K562 (cell line): Measurements from ENCODE around the gene FILIP1L. TPM values are rescaled to one million over a fixed set of nuclear protein-coding genes. Genes with fewer than 3 reads are reported as not detected.

ENCODE experiments used
- ATAC-seq: fragments of 200-7000 bp; cut with Tn5 transposase; 3 replicates; pipeline ENCODE4 v1.9.1; 2020; ENCODE audit warnings: moderate library complexity
- BruUV-seq: library from RNA; stranded (reverse); fragments of 400-500 nt; replicated peaks from 2 replicates; lab custom pipeline; 2021; lab: Mats Ljungman, UMichigan
- CTCF ChIA-PET: fragments of 300-600 bp; formaldehyde crosslinking; extraction: SDS; loops from one replicate; lab custom pipeline; 2021; ENCODE audit warnings: low intra/inter-chr PET ratio; lab: Yijun Ruan, JAX
- POLR2A ChIA-PET: fragments of 300-600, 350-650 bp; sonication (Branson Sonifier 250); formaldehyde crosslinking; extraction: SDS; loops from one replicate; lab custom pipeline; 2021; ENCODE audit warnings: antibody characterized with exemption, inconsistent platforms; lab: Yijun Ruan, JAX
- DNase-seq, 4 experiments: peaks; one replicate each; pipeline versions ENCODE4 v3.0.0 to v3.0.0-alpha.2; 2011 to 2018; ENCODE audit warnings: low spot score in 3 of 4, mixed read lengths in 3 of 4; ENCODE audit errors: extremely low read depth in 1 of 4
- FAIRE-seq: peaks from 2 replicates; lab custom pipeline; 2011; peaks lifted over from hg19 to GRCh38; lab: Jason Lieb, UNC
- H2AFZ ChIP-seq: 2 replicates; pipeline ENCODE4 v1.6.0; 2011; ENCODE audit warnings: low read depth, low read length, control low read depth, inconsistent platforms
- H3K27ac ChIP-seq: fragments of 200-600 bp; 3 replicates; pipeline ENCODE4 v1.8.0; 2011; ENCODE audit warnings: low read depth, mild to moderate bottlenecking, control low read depth, inconsistent platforms, low read length, moderate library complexity, mixed read lengths; ENCODE audit errors: extremely low read depth
- H3K27me3 ChIP-seq, 2 experiments: fragments of 300-600 bp in 1 of 2; 2 replicates in 1 of 2; 3 replicates in 1 of 2; pipeline versions ENCODE4 v1.6.0 to v1.8.0; 2011; ENCODE audit warnings: inconsistent platforms in 2 of 2, low read length in 2 of 2, mild to moderate bottlenecking in 1 of 2, mixed read lengths in 1 of 2, moderate library complexity in 1 of 2; ENCODE audit not compliant: control insufficient read depth in 2 of 2, insufficient read depth in 2 of 2
- H3K36me3 ChIP-seq: fragments of 300-600 bp; 3 replicates; pipeline ENCODE4 v1.8.0; 2011; ENCODE audit warnings: mild to moderate bottlenecking, low read length, inconsistent platforms; ENCODE audit not compliant: control insufficient read depth, insufficient read depth
- H3K4me1 ChIP-seq, 2 experiments: fragments of 200-600 bp in 1 of 2; replicated peaks in 1 of 2; 2 replicates in 1 of 2; 3 replicates in 1 of 2; pipeline versions ENCODE4 v1.5.1 to v1.8.0; 2011; ENCODE audit warnings: inconsistent platforms in 2 of 2, low read length in 2 of 2, mild to moderate bottlenecking in 1 of 2, mixed read lengths in 1 of 2, moderate library complexity in 1 of 2; ENCODE audit not compliant: control insufficient read depth in 2 of 2, insufficient read depth in 2 of 2
- H3K4me2 ChIP-seq: 2 replicates; pipeline ENCODE4 v1.6.1; 2011; ENCODE audit warnings: low read length, control low read depth, inconsistent platforms, mixed read lengths; ENCODE audit not compliant: insufficient read depth
- H3K4me3 ChIP-seq: fragments of 200-600 bp; sonication (generic), shearing (Covaris generic); 2 replicates; pipeline ENCODE4 v1.5.1; 2016; ENCODE audit warnings: control low read depth, inconsistent platforms
- H3K79me2 ChIP-seq: fragments of 200-600 bp; 3 replicates; pipeline ENCODE4 v1.8.0; 2011; ENCODE audit warnings: low read length, inconsistent platforms; ENCODE audit not compliant: control insufficient read depth, insufficient read depth
- H3K9ac ChIP-seq, 2 experiments: 2 replicates each; pipeline versions ENCODE4 v1.6.0 to v1.6.1; 2011; ENCODE audit warnings: low read depth in 2 of 2, low read length in 2 of 2, control low read depth in 1 of 2, inconsistent platforms in 1 of 2, mild to moderate bottlenecking in 1 of 2, mixed read lengths in 1 of 2; ENCODE audit not compliant: insufficient read depth in 1 of 2
- H3K9me1 ChIP-seq: one replicate; pipeline ENCODE4 v1.6.0; 2011; ENCODE audit warnings: inconsistent platforms, mild to moderate bottlenecking, low read length, moderate library complexity; ENCODE audit not compliant: control insufficient read depth, insufficient read depth
- H3K9me3 ChIP-seq: replicated peaks from 2 replicates; pipeline ENCODE4 v1.5.1; 2011; ENCODE audit warnings: low read depth, low read length, inconsistent platforms; ENCODE audit not compliant: control insufficient read depth, insufficient read depth
- H4K20me1 ChIP-seq: replicated peaks from 2 replicates; pipeline ENCODE4 v1.6.1; 2011; ENCODE audit warnings: low read length, inconsistent platforms, mixed read lengths; ENCODE audit not compliant: control insufficient read depth, insufficient read depth
- CREB3L1 ChIP-seq: fragments of 450-650 bp; IDR thresholded peaks from 2 replicates; pipeline ENCODE4 v1.6.1; 2014; ENCODE audit warnings: low read depth, mild to moderate bottlenecking, moderate library complexity, borderline replicate concordance
- CTCF ChIP-seq, 3 experiments: IDR thresholded peaks in 2 of 3; conservative IDR thresholded peaks in 1 of 3; 2 replicates each; pipeline ENCODE4 v1.5.1; 2011 to 2012; ENCODE audit warnings: low read length in 3 of 3, mild to moderate bottlenecking in 3 of 3, control low read depth in 2 of 3, improper control_type of control experiment in 1 of 3, inconsistent platforms in 1 of 3, low read depth in 1 of 3, mixed read lengths in 1 of 3, moderate library complexity in 1 of 3; ENCODE audit not compliant: insufficient read depth in 2 of 3
- HOXB6 ChIP-seq: fragments of 250-450 bp; sonication (Bioruptor Pico); IDR thresholded peaks from 2 replicates; pipeline ENCODE4 v1.5.1; 2022; ENCODE audit warnings: mild to moderate bottlenecking, borderline replicate concordance
- MXI1 ChIP-seq: IDR thresholded peaks from 2 replicates; pipeline ENCODE4 v1.6.1; 2011; ENCODE audit warnings: low read depth, mild to moderate bottlenecking, improper control_type of control experiment, low read length
- POLR2AphosphoS2 ChIP-seq: IDR thresholded peaks from 2 replicates; pipeline ENCODE4 v1.6.1; 2012; ENCODE audit warnings: low read length, improper control_type of control experiment
- POLR3G ChIP-seq: IDR thresholded peaks from 2 replicates; pipeline ENCODE4 v1.6.1; 2011; ENCODE audit not compliant: insufficient read length, insufficient replicate concordance; ENCODE audit errors: extremely low read depth
- WGBS: fragments of 100-300 bp; shearing (Covaris generic); methylation state at CpG from one replicate; pipeline ENCODE4 v1.1.6; 2016; ENCODE audit warnings: low coverage, mixed read lengths; ENCODE audit not compliant: insufficient coverage; ENCODE audit errors: missing lambda C conversion rate; 5-methylcytosine and 5-hydroxymethylcytosine counted together
- in situ Hi-C: fragments of 300-500 bp; cut with MboI; formaldehyde crosslinking; loops from 4 replicates; pipeline ENCODE4 v1.15.0; 2018; ENCODE audit warnings: inconsistent platforms, mixed read lengths
- intact Hi-C: fragments of 100-400 bp; cut with micrococcal nuclease; formaldehyde crosslinking; loops from 2 replicates; pipeline ENCODE4 v1.14.2; 2022
- polyA plus RNA-seq, 8 experiments: library from polyadenylated mRNA; depleted of rRNA in 4 of 8; stranded (reverse) in 5 of 8; unstranded in 3 of 8; fragments of >200 nt; fragmentation: Nextera tagmentation in 2 of 8; fragmentation: Illumina TruSeq in 1 of 8; extraction: Ambion mirVana in 2 of 8; extraction: Trizol in 1 of 8; gene quantifications; 2 replicates each; pipeline versions ENCODE4 v1.2.1 to v1.2.3, GENCODE V29; 2011 to 2014; ENCODE audit warnings: inconsistent platforms in 1 of 8, missing spikeins in 1 of 8
- total RNA-seq, 7 experiments: library from RNA; depleted of rRNA in 6 of 7; stranded (reverse); fragments of >200 nt in 6 of 7; fragmentation: Illumina TruSeq in 2 of 7; extraction: Trizol in 2 of 7; gene quantifications; 2 replicates each; pipeline versions ENCODE4 v1.2.1 to v1.2.3, GENCODE V29; 2011 to 2021; ENCODE audit warnings: low replicate concordance in 1 of 7
- TF ChIP-seq, protein P1 (sequence below): sonication (generic); formaldehyde crosslinking; IDR thresholded peaks from 2 replicates; pipeline ENCODE4 v1.8.0; 2022; ENCODE audit warnings: missing genetic modification reagents, mild to moderate bottlenecking, borderline replicate concordance
- TF ChIP-seq, protein P2 (sequence below): sonication (generic); formaldehyde crosslinking; IDR thresholded peaks from 2 replicates; pipeline ENCODE4 v1.8.0; 2022; ENCODE audit warnings: mild to moderate bottlenecking, missing genetic modification reagents

FILIP1L gene
- total and polyA plus RNA-seq, 9 of the 15 experiments (the other 6 are each of a cell fraction or from before 2014, with no cell fraction given) = 0.50 to 2.1 (median 1.1) TPM

GRCh38 chr3:99903869-99904268 is 210.4 kb downstream of the FILIP1L start (continued):
- TF ChIP-seq MXI1 (no peak), CTCF (IDR thresholded peaks at IDR 0.05 in 2 of 3, conservative IDR thresholded peaks at IDR 0.05 in 1 of 3; ENCODE audit: insufficient read depth in 2 of 3, low read depth in 1 of 3, low read length in 3 of 3) (no peak)

DNA sequence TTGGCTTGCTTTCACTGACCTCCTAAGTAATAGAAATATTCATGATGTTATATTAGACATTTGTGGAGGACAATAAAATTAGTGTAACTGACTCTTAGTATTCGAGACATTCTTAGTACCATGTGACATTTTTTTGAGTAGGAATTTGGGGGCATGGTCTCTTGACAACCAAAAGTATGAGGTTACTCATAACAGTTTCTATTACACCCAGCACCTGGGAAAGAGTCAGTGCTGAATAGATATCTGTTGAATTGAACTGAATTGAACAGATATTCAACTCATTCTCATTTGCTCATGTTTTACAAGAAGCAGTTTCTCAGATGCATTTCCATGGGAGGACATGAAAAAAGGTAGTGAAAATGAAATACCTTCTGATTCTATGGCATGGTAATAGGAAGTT is 212.2 kb downstream of the FILIP1L start:
- BruUV-seq = no TSS peak
- in situ Hi-C loops = no loop called here
- no peak overlapping the region for H3K4me3 ChIP-seq
- ATAC-seq = no peak
- no peak overlapping the region for H3K27ac ChIP-seq
- no peaks in the 10 kb centered on the region for H3K9me3 ChIP-seq
- ChIA-PET CTCF (no interaction called here), POLR2A (interaction anchor here (0.8 kb wide), 1 partner anchor 14 kb away, joined by 4 read pairs; no protein-coding TSS in a partner anchor)
- H2AFZ ChIP-seq = no peak overlapping the region
- intact Hi-C loops = no loop called here
- H3K4me2 ChIP-seq = no peak overlapping the region
- 100% methylated on average over 1 of the region's 1 CpG for WGBS
- no peaks in the 10 kb centered on the region for H3K36me3 ChIP-seq
- no peak overlapping the region for H3K9ac ChIP-seq
- no peaks in the 10 kb centered on the region; the same call in 1 of the 3 replicates for H3K79me2 ChIP-seq
- no peaks in the 10 kb centered on the region for H3K27me3 ChIP-seq
- no peaks in the 10 kb centered on the region; a peak in 1 of 5 replicates for H3K4me1 ChIP-seq
- DNase-seq = no peak
- no peak for FAIRE-seq
- TF ChIP-seq HOXB6 (CRISPR knock-in tag) (no peak), CREB3L1 (no peak), POLR3G (no peak), POLR2AphosphoS2 (no peak)
- TF ChIP-seq, protein P1, sequence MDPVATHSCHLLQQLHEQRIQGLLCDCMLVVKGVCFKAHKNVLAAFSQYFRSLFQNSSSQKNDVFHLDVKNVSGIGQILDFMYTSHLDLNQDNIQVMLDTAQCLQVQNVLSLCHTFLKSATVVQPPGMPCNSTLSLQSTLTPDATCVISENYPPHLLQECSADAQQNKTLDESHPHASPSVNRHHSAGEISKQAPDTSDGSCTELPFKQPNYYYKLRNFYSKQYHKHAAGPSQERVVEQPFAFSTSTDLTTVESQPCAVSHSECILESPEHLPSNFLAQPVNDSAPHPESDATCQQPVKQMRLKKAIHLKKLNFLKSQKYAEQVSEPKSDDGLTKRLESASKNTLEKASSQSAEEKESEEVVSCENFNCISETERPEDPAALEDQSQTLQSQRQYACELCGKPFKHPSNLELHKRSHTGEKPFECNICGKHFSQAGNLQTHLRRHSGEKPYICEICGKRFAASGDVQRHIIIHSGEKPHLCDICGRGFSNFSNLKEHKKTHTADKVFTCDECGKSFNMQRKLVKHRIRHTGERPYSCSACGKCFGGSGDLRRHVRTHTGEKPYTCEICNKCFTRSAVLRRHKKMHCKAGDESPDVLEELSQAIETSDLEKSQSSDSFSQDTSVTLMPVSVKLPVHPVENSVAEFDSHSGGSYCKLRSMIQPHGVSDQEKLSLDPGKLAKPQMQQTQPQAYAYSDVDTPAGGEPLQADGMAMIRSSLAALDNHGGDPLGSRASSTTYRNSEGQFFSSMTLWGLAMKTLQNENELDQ = no peak
- TF ChIP-seq, protein P2, sequence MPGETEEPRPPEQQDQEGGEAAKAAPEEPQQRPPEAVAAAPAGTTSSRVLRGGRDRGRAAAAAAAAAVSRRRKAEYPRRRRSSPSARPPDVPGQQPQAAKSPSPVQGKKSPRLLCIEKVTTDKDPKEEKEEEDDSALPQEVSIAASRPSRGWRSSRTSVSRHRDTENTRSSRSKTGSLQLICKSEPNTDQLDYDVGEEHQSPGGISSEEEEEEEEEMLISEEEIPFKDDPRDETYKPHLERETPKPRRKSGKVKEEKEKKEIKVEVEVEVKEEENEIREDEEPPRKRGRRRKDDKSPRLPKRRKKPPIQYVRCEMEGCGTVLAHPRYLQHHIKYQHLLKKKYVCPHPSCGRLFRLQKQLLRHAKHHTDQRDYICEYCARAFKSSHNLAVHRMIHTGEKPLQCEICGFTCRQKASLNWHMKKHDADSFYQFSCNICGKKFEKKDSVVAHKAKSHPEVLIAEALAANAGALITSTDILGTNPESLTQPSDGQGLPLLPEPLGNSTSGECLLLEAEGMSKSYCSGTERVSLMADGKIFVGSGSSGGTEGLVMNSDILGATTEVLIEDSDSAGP = no peak
- no peaks in the 10 kb centered on the region for H4K20me1 ChIP-seq
- H3K9me1 ChIP-seq = no peaks in the 10 kb centered on the region
